Large intestine (tissue), 3 donors: ENCODE measurements around the gene SSH3. TPM values are rescaled to one million over a fixed set of nuclear protein-coding genes. Genes with fewer than 3 reads are reported as not detected.
A peak's percentile ranks its signal among the peaks of the same experiment; 100 is the strongest.

Experiments used
- DNase-seq, 2 donors: peaks; one replicate each; pipeline versions ENCODE4 v3.0.0 to v3.0.0-alpha.2; 2013
- H3K27ac ChIP-seq: one replicate; pipeline ENCODE4 v1.5.1; 2013; ENCODE audit warnings: low read length
- H3K27me3 ChIP-seq: 2 replicates; pipeline ENCODE4 v1.6.1; 2013; ENCODE audit warnings: low read length; ENCODE audit not compliant: control insufficient read depth, insufficient read depth
- H3K36me3 ChIP-seq: 2 replicates; pipeline ENCODE4 v1.6.1; 2013; ENCODE audit warnings: low read length; ENCODE audit not compliant: control insufficient read depth, insufficient read depth
- H3K4me1 ChIP-seq: one replicate; pipeline ENCODE4 v1.6.1; 2013; ENCODE audit warnings: low read length; ENCODE audit not compliant: control insufficient read depth, insufficient read depth
- H3K4me3 ChIP-seq: one replicate; pipeline ENCODE4 v1.5.1; 2013; ENCODE audit warnings: low read length
- H3K9me3 ChIP-seq: one replicate; pipeline ENCODE4 v1.6.1; 2013; ENCODE audit warnings: mild to moderate bottlenecking, low read depth, low read length, moderate library complexity; ENCODE audit not compliant: control insufficient read depth
- WGBS: methylation state at CpG from one replicate; pipeline ENCODE4 v1.1.5; 2013; ENCODE audit warnings: low lambda C conversion rate; ENCODE audit not compliant: insufficient coverage; 5-methylcytosine and 5-hydroxymethylcytosine counted together
- polyA plus RNA-seq: library from polyadenylated mRNA; unstranded; fragments of 120-200 nt; gene quantifications from one replicate; pipeline ENCODE4 v1.2.1, GENCODE V29; 2013

SSH3 gene
- polyA plus RNA-seq, 1 donor: 36.4 TPM

DNA sequence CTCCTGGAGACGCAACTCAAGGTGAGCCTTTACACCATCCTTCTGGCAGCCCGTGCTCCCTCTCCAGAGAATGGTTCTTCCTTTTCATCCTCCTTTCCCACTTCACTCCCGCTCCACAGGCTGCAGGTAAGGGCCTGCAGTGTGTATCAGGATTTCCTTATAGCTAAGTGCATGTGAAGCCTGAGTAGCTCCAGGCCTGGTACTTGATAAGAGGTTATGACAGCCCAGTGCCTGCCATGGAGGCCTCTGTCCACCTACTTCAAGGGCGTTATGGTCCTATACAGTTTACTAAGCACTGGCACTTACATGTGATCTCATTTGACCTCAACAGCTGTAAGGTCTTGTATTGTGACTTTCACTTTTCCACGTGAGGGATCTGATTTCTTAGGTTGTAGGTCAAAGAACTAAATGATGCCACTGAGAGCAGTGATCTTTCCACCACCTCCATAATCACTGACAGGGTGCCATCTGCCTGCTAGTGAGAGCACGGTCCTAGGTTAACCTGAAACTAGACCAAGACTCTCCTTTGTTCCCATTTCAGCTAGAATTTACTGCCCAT, 18.1 kb downstream of the SSH3 start:
- no peak overlapping the region for H3K4me3 ChIP-seq
- no peaks in the 10 kb centered on the region for H3K9me3 ChIP-seq
- H3K4me1 ChIP-seq: peaks cover 7% of the 10 kb centered on the region
- no peaks in the 10 kb centered on the region for H3K27me3 ChIP-seq
- H3K36me3 ChIP-seq: no peaks in the 10 kb centered on the region
- DNase-seq: peak in 1 of 2 donors; percentile 31
- no CpG with 5 or more reads among the region's 6 CpGs for WGBS
- no peak overlapping the region for H3K27ac ChIP-seq

DNA sequence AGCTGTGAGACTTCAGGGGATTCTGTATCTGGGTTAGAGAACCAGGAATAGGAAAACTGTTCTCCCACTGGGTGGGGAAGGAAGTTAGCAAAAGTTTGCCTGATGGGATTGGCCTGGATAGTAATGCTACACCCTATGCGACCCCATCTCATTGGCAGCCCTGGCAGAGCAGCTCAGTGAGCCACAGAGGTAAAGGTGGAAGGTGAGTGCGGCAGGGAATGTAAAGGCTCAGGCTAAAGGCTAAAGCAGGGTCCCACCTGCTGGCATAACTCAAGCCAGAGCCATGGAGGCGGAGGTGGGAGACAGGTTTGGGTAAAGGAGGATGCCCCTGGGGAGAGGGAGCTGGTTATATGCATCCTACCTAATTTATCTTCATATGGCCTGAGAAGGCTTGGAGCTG, 18.7 kb downstream of the SSH3 start:
- Histone ChIP-seq H3K36me3 (no peaks in the 10 kb centered on the region), H3K27ac (no peak overlapping the region), H3K27me3 (no peaks in the 10 kb centered on the region), H3K4me3 (no peak overlapping the region), H3K4me1 (peaks cover 7% of the 10 kb centered on the region), H3K9me3 (no peaks in the 10 kb centered on the region)
- whole genome bisulfite sequencing: no CpG with 5 or more reads among the region's 3 CpGs
- DNase-seq: no peak

DNA sequence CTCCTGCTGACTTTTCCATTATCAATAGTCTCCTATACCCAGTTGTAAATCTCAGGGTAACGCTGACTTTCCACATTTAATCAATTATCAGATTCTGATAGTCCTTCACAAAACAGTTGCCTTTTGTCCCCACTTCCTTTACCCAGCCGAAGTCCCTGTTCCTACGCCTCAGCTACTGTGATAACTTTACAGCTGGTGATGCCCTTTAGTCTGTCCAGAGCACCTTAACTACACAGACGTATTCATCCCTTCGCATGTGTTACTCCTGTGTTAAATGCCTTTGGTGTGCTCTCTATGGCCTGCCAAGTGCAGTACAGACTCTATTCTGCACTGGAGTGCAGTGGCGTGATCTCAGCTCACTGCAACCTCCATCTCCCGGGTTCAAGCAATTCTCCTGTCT, 20.2 kb downstream of the SSH3 start:
- no peak overlapping the region for H3K27ac ChIP-seq
- no peaks in the 10 kb centered on the region for H3K9me3 ChIP-seq
- peak in 1 of 2 donors; percentile 58 for DNase-seq
- H3K4me1 ChIP-seq: peaks cover 4% of the 10 kb centered on the region
- no peaks in the 10 kb centered on the region for H3K27me3 ChIP-seq
- no peak overlapping the region for H3K4me3 ChIP-seq
- 17% methylated on average over 1 of the region's 7 CpGs for WGBS
- no peaks in the 10 kb centered on the region for H3K36me3 ChIP-seq

DNA sequence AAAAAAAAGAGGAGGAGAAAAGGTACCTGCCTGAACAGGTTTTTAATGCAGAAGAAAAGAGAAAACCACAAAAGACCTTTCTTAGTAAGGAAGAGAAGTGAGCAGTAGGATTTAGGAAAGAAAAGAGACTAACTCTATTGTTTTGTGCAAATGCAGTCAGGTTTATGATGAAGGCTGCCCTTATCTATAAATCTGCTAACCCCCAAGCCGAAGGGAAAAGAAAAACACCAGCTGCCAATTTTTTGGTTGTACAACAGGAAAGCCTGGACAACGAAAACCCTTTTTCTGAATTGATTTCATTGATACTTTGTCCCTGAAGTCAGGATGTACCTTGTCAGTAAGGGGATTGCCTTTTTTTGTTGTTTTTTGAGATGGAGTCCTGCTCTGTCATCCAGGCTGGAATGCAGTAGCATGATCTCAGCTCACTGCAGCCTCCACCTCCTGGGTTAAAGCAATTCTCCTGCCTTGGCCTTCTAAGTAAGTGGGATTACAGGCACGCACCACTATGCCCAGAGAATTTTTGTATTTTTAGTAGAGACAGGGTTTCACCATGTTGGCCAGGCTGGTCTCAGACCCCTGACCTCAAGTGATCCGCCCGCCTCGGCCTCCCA, 28.9 kb downstream of the SSH3 start:
- Histone ChIP-seq H3K9me3 (no peaks in the 10 kb centered on the region), H3K27ac (no peak overlapping the region), H3K4me3 (no peak overlapping the region), H3K4me1 (no peaks in the 10 kb centered on the region), H3K27me3 (no peaks in the 10 kb centered on the region), H3K36me3 (peaks cover 2% of the 10 kb centered on the region)
- DNase-seq: no peak
- no CpG with 5 or more reads among the region's 6 CpGs for whole genome bisulfite sequencing

DNA sequence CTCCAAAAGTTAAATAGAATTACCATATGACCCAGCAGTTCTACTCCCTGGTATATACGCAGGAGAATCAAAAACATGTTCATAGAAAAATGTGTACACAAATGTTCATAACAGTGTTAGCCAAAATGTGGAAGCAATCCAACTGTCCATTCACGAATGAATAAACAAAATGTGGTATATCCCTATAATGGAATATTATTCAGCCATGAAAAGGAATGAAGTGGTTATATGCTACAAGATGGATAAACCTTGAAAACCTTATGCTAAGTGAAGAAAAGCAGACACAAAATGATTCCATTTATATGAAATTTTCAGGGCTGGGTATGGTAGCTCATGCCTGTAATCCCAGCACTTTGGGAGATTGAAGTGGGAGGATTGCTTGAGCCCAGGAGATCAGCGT, 33.9 kb downstream of the SSH3 start:
- Histone ChIP-seq H3K27ac (no peak overlapping the region), H3K36me3 (no peaks in the 10 kb centered on the region), H3K27me3 (no peaks in the 10 kb centered on the region), H3K4me1 (no peaks in the 10 kb centered on the region), H3K9me3 (no peaks in the 10 kb centered on the region), H3K4me3 (no peak overlapping the region)
- 100% methylated on average over 1 of the region's 3 CpGs for WGBS
- DNase-seq: no peak

DNA sequence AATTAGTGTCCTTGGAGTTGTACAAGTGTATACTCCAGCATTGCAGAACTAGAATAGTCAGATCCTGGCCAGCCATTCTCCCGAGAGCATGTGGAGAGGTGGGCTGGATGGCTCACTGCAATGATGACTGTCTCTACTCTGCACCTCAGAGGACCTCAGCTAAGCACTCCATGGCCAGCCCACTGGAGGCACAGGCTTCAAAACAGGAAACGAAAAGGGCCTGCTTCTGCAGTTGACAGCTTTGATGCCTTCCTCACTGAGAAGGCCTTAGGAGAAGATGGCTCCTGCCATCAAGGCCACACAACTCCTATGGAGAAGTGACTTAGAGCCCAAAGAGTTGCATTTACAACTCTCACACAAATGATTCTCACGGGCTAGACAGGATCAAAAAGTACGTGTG, 40.9 kb downstream of the SSH3 start:
- Histone ChIP-seq H3K27me3 (no peaks in the 10 kb centered on the region), H3K27ac (no peak overlapping the region), H3K9me3 (no peaks in the 10 kb centered on the region), H3K4me1 (peaks cover 37% of the 10 kb centered on the region), H3K36me3 (no peaks in the 10 kb centered on the region), H3K4me3 (no peak overlapping the region)
- DNase-seq: no peak
- WGBS: no CpG with 5 or more reads among the region's 4 CpGs

DNA sequence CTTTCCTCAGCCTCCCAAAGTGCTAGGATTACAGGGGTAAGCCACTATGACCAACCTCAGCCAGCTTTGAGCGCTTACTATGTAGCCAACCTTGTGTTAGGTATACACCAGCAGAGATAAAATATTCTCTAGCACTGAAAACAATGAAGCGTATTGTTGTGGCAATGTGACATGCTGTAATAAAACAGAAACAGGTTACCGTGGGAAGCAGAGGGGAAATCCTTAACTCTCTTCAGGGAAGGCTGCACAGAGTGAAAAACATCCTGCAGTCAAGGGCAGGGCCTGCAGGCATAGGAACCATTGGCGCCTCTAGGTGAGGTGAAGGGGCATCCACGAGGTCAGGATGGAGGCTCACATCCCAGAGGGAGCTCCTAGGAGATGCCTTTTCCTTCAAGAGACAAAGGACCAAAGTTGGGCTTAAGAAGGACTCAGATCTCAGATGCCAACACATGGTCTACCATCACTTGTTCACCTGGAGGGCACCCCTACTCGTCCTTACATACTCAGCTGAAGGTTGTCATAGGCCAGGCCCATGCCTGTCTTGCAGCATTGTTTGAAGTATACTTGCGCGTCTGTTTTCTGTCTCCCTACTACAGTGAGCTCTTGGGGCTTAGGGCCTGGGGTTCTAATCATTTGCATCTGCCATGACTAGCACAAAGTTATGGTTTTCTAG, 42.1 kb downstream of the SSH3 start:
- no CpG with 5 or more reads among the region's 8 CpGs for WGBS
- peak overlapping the region; percentile 72 for H3K27ac ChIP-seq
- H3K36me3 ChIP-seq: no peaks in the 10 kb centered on the region

DNA sequence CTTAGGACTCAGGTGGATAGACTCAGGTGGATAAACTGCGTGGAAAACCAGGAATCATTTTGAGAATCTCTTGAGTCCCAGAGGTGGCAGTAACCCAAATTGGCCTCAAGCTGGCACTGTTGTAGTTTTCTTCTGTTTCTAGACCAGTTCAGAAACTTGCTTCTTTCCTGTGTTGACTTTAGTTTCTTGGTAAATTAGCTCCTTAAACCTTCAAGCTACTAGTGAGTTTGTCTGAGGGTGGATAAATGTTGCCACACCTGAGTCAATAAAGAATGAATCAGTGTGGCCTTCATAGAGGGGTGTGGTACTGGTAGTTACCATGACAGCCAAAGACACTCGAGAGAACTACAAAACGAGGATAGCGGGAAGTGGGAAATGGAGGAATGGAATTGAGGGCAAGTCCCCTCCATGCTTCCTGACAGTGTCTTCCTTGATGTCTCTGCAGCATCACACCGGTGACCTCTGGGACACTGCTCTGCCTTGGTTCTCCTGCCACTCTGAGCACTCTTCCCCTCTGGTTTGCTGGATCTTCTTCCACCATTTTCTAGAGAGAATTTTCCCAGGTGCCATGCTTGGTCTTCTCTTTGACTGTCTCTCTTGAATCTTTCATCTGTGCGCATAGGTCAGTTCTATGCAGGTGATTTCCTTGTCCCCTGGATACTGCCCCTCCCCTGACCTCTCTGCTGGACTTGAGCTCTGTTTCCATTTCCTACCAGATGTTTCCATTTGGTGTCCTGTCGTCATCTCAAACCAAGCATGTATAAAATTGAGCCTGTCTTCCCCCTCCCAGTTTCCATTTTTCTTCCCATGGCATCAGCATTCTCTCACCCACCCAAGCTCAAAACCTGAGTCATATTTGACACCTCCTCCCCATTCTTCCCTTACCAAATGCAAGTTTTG, 42.8 kb downstream of the SSH3 start:
- peak; percentile 81 to 91 for DNase-seq
- WGBS: 20% methylated on average over 4 of the region's 7 CpGs
- no peaks in the 10 kb centered on the region for H3K27me3 ChIP-seq
- peaks cover 2% of the 10 kb centered on the region for H3K36me3 ChIP-seq
- peak overlapping the region; percentile 72 for H3K27ac ChIP-seq
- no peaks in the 10 kb centered on the region for H3K9me3 ChIP-seq
- peaks cover 47% of the 10 kb centered on the region for H3K4me1 ChIP-seq
- H3K4me3 ChIP-seq: no peak overlapping the region

More for the DNA sequence above, 42.1 kb downstream of the SSH3 start:
- no peaks in the 10 kb centered on the region for H3K9me3 ChIP-seq
- H3K27me3 ChIP-seq: no peaks in the 10 kb centered on the region
- H3K4me1 ChIP-seq: peaks cover 44% of the 10 kb centered on the region
- DNase-seq: peak in 1 of 2 donors; percentile 70
- no peak overlapping the region for H3K4me3 ChIP-seq

DNA sequence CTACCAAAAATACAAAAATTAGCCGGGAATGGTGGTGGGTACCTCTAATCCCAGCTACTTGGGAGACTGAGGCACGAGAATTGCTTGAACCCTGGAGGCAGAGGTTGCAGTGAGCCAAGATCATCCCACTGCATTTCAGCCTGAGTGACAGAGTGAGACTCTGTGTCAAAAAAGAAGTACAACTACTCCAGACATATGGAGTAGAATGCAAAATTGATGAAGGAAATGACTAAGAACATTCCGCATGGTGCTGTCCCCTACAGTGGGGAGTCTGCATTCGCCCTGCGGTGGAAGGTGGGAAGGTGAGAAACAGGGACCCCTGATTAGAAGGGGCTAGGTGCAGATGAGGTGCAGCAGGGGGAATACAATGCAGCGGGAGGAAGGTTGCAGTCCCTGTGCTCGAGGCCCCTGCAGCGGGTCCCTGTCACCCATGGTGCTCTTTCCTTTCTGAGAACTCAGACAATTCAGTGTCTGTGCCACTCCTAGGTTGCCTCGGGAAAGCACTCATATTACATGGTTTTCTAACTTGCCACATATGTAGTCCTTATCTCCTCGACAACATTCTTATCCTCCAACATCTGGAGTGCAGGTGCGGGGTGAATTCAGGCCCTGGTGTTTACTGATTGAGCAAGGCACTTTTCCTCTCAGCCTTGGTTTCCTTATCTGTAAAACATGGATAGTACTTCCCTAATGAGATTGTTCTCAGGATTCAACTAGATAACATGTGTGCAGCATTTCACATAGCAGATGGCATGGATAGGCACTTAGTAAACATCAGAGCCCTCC, 44.8 kb downstream of the SSH3 start:
- Histone ChIP-seq H3K36me3 (peaks cover 6% of the 10 kb centered on the region), H3K4me1 (peaks cover 62% of the 10 kb centered on the region), H3K4me3 (no peak overlapping the region), H3K27me3 (no peaks in the 10 kb centered on the region), H3K27ac (peak overlapping the region; percentile 52), H3K9me3 (no peaks in the 10 kb centered on the region)
- peak in 1 of 2 donors; percentile 48 for DNase-seq
- 100% methylated on average over 2 of the region's 11 CpGs for WGBS
